GM23248 (cell line): Measurements from ENCODE around the gene MAB21L3. TPM values are rescaled to one million over a fixed set of nuclear protein-coding genes. Genes with fewer than 3 reads are reported as not detected.

Source experiments
- DNase-seq: peaks from one replicate; pipeline ENCODE4 v3.0.0-alpha.2; 2015
- H2AFZ ChIP-seq: fragments of 200-600 bp; sonication (generic); 2 replicates; pipeline ENCODE4 v1.6.1; 2016; ENCODE audit warnings: antibody characterized with exemption
- H3F3A ChIP-seq: fragments of 200-600 bp; sonication (generic); 2 replicates; pipeline ENCODE4 v1.6.1; 2016; ENCODE audit warnings: mild to moderate bottlenecking, antibody characterized with exemption, mixed run types; ENCODE audit not compliant: insufficient read depth
- H3K27ac ChIP-seq: fragments of 200-600 bp; sonication (generic); 2 replicates; pipeline ENCODE4 v1.5.1; 2016; ENCODE audit warnings: mild to moderate bottlenecking
- H3K27me3 ChIP-seq: fragments of 200-600 bp; sonication (generic); replicated peaks from 2 replicates; pipeline ENCODE4 v1.6.1; 2016; ENCODE audit warnings: mild to moderate bottlenecking; ENCODE audit not compliant: insufficient read depth
- H3K36me3 ChIP-seq: fragments of 200-600 bp; sonication (generic); 2 replicates; pipeline ENCODE4 v1.6.1; 2016; ENCODE audit warnings: low read depth, mild to moderate bottlenecking
- H3K4me1 ChIP-seq: fragments of 200-600 bp; sonication (generic); 2 replicates; pipeline ENCODE4 v1.6.1; 2016; ENCODE audit warnings: mild to moderate bottlenecking; ENCODE audit not compliant: insufficient read depth
- H3K4me2 ChIP-seq: fragments of 200-600 bp; sonication (generic); one replicate; pipeline ENCODE4 v1.6.1; 2016; ENCODE audit warnings: mild to moderate bottlenecking; ENCODE audit not compliant: unreplicated experiment
- H3K4me3 ChIP-seq: fragments of 200-600 bp; sonication (generic); 2 replicates; pipeline ENCODE4 v1.5.1; 2016; ENCODE audit warnings: mild to moderate bottlenecking
- H3K79me2 ChIP-seq: fragments of 200-600 bp; sonication (generic); 2 replicates; pipeline ENCODE4 v1.6.1; 2016; ENCODE audit warnings: mild to moderate bottlenecking; ENCODE audit not compliant: insufficient read depth
- H3K9ac ChIP-seq: fragments of 200-600 bp; sonication (generic); 2 replicates; pipeline ENCODE4 v1.6.1; 2016; ENCODE audit warnings: mild to moderate bottlenecking
- H3K9me2 ChIP-seq: fragments of 200-600 bp; sonication (generic); 2 replicates; pipeline ENCODE4 v1.6.1; 2016; ENCODE audit warnings: mixed run types, mild to moderate bottlenecking, moderate library complexity; ENCODE audit not compliant: insufficient read depth
- H3K9me3 ChIP-seq: fragments of 200-600 bp; sonication (generic); one replicate; pipeline ENCODE4 v1.6.1; 2017; ENCODE audit warnings: low read depth
- H4K20me1 ChIP-seq: fragments of 200-600 bp; sonication (generic); 2 replicates; pipeline ENCODE4 v1.6.0; 2016; ENCODE audit not compliant: insufficient read depth
- EZH2 ChIP-seq: fragments of 200-600 bp; sonication (generic); IDR thresholded peaks from 2 replicates; pipeline ENCODE4 v1.6.1; 2018; ENCODE audit warnings: antibody characterized with exemption, mild to moderate bottlenecking; ENCODE audit not compliant: insufficient read depth, poor library complexity, severe bottlenecking
- EZH2phosphoT487 ChIP-seq: fragments of 200-600 bp; sonication (generic); IDR thresholded peaks from 2 replicates; pipeline ENCODE4 v1.6.1; 2018; ENCODE audit warnings: antibody characterized with exemption, moderate library complexity, mild to moderate bottlenecking, low read depth; ENCODE audit not compliant: insufficient read depth
- WGBS, 2 experiments: methylation state at CpG; one replicate each; pipeline ENCODE4 v1.1.6; 2015 to 2017; ENCODE audit warnings: low lambda C conversion rate in 2 of 2, low coverage in 1 of 2; ENCODE audit errors: missing lambda C conversion rate in 2 of 2; 5-methylcytosine and 5-hydroxymethylcytosine counted together
- in situ Hi-C: fragments of 300-500 bp; cut with MboI; formaldehyde crosslinking; loops from 2 replicates; pipeline ENCODE4 v1.15.0; 2020
- polyA plus RNA-seq: library from polyadenylated mRNA; unstranded; fragments of >200 nt; fragmentation: Nextera tagmentation; extraction: Ambion mirVana; gene quantifications from 2 replicates; pipeline ENCODE4 v1.2.1, GENCODE V29; 2016
- total RNA-seq: library from RNA; depleted of rRNA; stranded (reverse); fragments of >200 nt; shearing (Covaris generic); gene quantifications from 2 replicates; pipeline ENCODE4 v1.2.3, GENCODE V29; 2014

MAB21L3 gene
- total and polyA plus RNA-seq, 2 experiments from 2014 or later = 0.08 to 2.7 TPM

DNA sequence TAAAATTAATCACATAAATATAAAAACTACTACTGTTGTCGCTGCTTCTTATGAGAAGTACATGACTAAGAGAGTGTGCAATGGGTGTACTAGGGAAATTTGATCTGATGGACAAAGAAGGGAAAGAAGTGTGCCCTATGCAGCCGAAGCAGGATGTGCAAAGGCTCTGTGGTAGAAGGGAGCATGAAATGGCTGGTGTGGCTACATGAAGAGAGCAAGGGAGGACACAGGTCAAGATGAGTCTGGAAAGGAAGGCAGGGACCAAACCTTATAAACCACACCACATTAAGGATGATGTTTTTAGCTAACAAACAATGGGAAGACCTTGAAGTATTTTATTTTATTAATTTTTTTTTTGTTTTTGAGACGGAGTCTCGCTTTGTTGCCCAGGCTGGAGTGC lies 20.0 kb downstream of the MAB21L3 start:
- Histone ChIP-seq H4K20me1 (no peaks in the 10 kb centered on the region), H3K9ac (no peak overlapping the region), H3K4me1 (no peaks in the 10 kb centered on the region), H3K27ac (no peak overlapping the region), H3K36me3 (no peaks in the 10 kb centered on the region), H3K79me2 (no peaks in the 10 kb centered on the region), H3K9me2 (no peaks in the 10 kb centered on the region), H3K9me3 (no peaks in the 10 kb centered on the region), H3K4me2 (no peak overlapping the region), H3K4me3 (no peak overlapping the region), H3F3A (no peaks in the 10 kb centered on the region), H3K27me3 (0 out of 2 replicates have a peak, but pooled peaks cover 5% of the 10 kb centered on the region), H2AFZ (no peak overlapping the region)
- DNase-seq = no peak
- TF ChIP-seq EZH2phosphoT487 (no peak), EZH2 (no peak)
- in situ Hi-C loops = loop anchor here (10.0 kb wide), 1 partner anchor 354 kb away; no protein-coding TSS in a partner anchor
- WGBS, 2 experiments = 89 to 99% methylated on average over 4 of the region's 4 CpGs

DNA sequence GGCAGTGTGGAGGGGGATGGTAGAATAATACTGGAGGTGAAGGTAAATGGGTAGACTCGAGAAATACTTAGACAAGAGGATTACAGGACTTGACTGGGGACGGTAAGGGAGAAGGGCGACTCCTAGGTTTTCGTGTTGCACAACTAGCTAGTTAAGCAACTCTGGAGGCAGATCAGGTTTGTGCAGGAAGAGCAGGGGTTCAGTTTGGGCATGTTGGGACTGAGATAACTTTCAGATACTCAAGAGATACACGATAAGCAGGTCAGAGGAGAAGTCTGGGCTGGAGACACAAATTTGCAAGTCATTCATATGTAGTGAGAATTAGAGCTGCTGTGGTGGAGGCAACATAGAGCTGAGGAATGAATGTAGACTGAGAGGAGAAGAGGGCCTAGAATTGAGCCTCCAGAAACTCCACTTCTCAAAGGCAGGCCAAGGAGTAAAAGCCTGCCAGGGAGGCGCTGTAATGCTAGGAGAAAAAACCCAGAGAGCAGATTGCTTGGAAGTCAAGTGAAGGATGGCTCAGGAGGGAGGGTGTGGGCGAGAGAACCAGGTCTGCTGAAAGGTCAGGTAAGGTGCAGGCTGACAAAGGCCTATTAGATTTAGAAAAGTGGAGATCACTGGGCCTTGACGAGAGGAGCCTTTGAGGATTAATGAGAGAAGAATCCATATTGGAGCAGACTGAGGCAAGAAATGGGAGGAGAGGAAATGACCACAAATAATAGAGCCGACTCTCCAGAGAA lies 20.8 kb downstream of the MAB21L3 start:
- in situ Hi-C loops = loop anchor here (10.0 kb wide), 1 partner anchor 353 kb away; no protein-coding TSS in a partner anchor
- H2AFZ ChIP-seq = no peak overlapping the region
- no peak overlapping the region for H3K27ac ChIP-seq
- H3K36me3 ChIP-seq = no peaks in the 10 kb centered on the region
- H3K9ac ChIP-seq = no peak overlapping the region
- H3K79me2 ChIP-seq = no peaks in the 10 kb centered on the region
- H3K9me2 ChIP-seq = no peaks in the 10 kb centered on the region
- no peaks in the 10 kb centered on the region for H3F3A ChIP-seq
- H3K4me3 ChIP-seq = no peak overlapping the region
- DNase-seq = no peak
- H4K20me1 ChIP-seq = no peaks in the 10 kb centered on the region
- H3K4me2 ChIP-seq = no peak overlapping the region
- TF ChIP-seq EZH2 = no peak
- no peak for TF ChIP-seq EZH2phosphoT487
- 71 to 78% methylated on average over 9 of the region's 9 CpGs for WGBS, 2 experiments
- H3K9me3 ChIP-seq = no peaks in the 10 kb centered on the region
- H3K27me3 ChIP-seq = 0 out of 2 replicates have a peak, but pooled peaks cover 5% of the 10 kb centered on the region
- H3K4me1 ChIP-seq = no peaks in the 10 kb centered on the region

DNA sequence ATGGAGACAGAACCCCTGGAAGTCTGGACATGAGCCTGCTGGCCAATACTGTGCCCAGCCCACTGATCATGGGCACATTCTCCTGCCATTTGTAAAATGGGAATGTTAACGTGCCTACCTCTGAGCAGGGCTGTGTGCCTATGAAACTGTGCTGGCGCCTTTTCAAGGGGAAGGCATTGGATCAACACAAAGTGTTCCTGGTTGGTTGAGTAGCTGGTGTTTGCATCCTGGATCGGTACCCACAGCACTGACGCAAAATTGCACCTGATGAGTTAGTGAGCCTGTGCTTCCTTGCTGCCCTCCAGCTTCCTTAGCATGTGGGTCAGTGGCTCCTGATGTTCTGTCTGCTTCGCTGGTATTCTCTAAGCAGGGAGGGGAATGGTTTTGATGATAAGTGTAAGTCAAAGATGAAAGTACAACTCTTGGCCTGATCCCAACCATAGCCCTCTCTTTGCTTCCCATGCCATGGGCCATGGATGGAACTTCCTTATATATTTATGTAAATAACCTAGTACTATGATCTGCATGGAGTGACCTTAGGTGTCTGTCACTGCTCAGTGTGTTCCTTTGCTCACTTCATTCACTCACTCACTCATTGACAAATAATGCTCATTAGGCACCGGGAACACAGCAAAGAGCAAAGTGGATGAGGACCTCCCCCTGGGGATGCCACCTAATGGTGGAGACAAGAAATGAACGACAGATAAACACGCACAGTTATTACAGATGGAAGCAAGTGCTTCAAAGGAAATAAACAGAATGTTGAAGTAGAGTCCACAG lies 22.7 kb downstream of the MAB21L3 start:
- no peak overlapping the region for H3K27ac ChIP-seq
- no peaks in the 10 kb centered on the region for H3K9me3 ChIP-seq
- no peak overlapping the region for H3K4me2 ChIP-seq
- no peaks in the 10 kb centered on the region for H4K20me1 ChIP-seq
- no peak overlapping the region for H3K4me3 ChIP-seq
- H3K4me1 ChIP-seq = no peaks in the 10 kb centered on the region
- H3K27me3 ChIP-seq = 0 out of 2 replicates have a peak, but pooled peaks cover 3% of the 10 kb centered on the region
- peak; percentile 19 for DNase-seq
- no peaks in the 10 kb centered on the region for H3K79me2 ChIP-seq
- WGBS, 2 experiments = 67 to 74% methylated on average over 8 of the region's 8 CpGs
- in situ Hi-C loops = loop anchor here (10.0 kb wide), 1 partner anchor 351 kb away; no protein-coding TSS in a partner anchor
- H3K36me3 ChIP-seq = no peaks in the 10 kb centered on the region
- no peak overlapping the region for H2AFZ ChIP-seq
- H3K9me2 ChIP-seq = no peaks in the 10 kb centered on the region
- H3F3A ChIP-seq = no peaks in the 10 kb centered on the region
- no peak for TF ChIP-seq EZH2phosphoT487
- no peak overlapping the region for H3K9ac ChIP-seq

DNA sequence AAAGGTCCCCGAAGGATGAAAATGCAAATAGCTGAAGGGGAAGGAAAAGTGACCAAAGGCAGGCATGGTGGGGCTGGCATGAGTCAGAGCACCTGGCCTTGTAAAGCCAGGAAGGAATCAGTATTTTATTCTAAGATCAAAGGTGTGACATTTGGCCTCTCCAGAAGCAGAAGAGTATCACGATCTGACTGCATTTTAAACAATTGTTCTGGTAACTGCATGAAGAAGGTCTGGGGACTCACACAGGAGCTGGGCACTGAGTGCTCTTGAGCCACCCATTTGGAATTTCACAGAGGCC lies 23.2 kb downstream of the MAB21L3 start:
- Histone ChIP-seq H3K4me3 (no peak overlapping the region), H4K20me1 (no peaks in the 10 kb centered on the region), H3K9me2 (no peaks in the 10 kb centered on the region), H2AFZ (no peak overlapping the region), H3K36me3 (no peaks in the 10 kb centered on the region), H3K9me3 (no peaks in the 10 kb centered on the region), H3K4me2 (no peak overlapping the region), H3F3A (no peaks in the 10 kb centered on the region), H3K4me1 (no peaks in the 10 kb centered on the region), H3K27me3 (no peaks in the 10 kb centered on the region), H3K9ac (no peak overlapping the region), H3K79me2 (no peaks in the 10 kb centered on the region), H3K27ac (no peak overlapping the region)
- in situ Hi-C loops = loop anchor here (10.0 kb wide), 1 partner anchor 350 kb away; no protein-coding TSS in a partner anchor
- TF ChIP-seq EZH2 (no peak), EZH2phosphoT487 (no peak)
- WGBS, 2 experiments = 37 to 52% methylated on average over 2 of the region's 2 CpGs
- DNase-seq = no peak
